Stimulated activated memory B cell treated with anti-CD40 and anti-IgM and Interleukin-4, amounts not matched to agents 10 μg/mL and 1 μg/mL and 100 μg/mL, for 72 hours (primary cell): ENCODE measurements around the gene AP3D1.
"Not testable (repeated sequence)": the region's sequence is repeated elsewhere in the genome, so short reads cannot be mapped to it uniquely, and the experiment has no call there.

ENCODE experiments used
- ATAC-seq: fragments of 150-1000 bp; cut with Tn5 transposase; 2 replicates; pipeline ENCODE4 v1.10.0; 2021
- H3K27ac Mint-ChIP-seq: one replicate; pipeline ENCODE4 v1.8.0; 2022; ENCODE audit warnings: mild to moderate bottlenecking, mixed read lengths
- H3K27me3 Mint-ChIP-seq: one replicate; pipeline ENCODE4 v1.8.0; 2022; ENCODE audit warnings: mixed read lengths
- H3K36me3 Mint-ChIP-seq: one replicate; pipeline ENCODE4 v1.8.0; 2022; ENCODE audit warnings: mixed read lengths
- H3K4me1 Mint-ChIP-seq: one replicate; pipeline ENCODE4 v1.8.0; 2022; ENCODE audit warnings: mixed read lengths
- H3K4me3 Mint-ChIP-seq: one replicate; pipeline ENCODE4 v1.8.0; 2022; ENCODE audit warnings: mild to moderate bottlenecking, moderate library complexity, mixed read lengths
- H3K9me3 Mint-ChIP-seq: one replicate; pipeline ENCODE4 v1.8.0; 2022; ENCODE audit warnings: mixed read lengths

Gene AP3D1

GRCh38 chr19:2151339-2152229 is at the start of gene AP3D1:
Gene AP3D1, minus strand, starts transcription at chr19:2151566. Its CDS starts 232 bp downstream, at chr19:2151334.
- H3K9me3 Mint-ChIP-seq = no peaks in the 10 kb centered on the region
- ATAC-seq = peak; percentile 98
- H3K27me3 Mint-ChIP-seq = no peaks in the 10 kb centered on the region
- peak within 1 kb of the TSS; percentile 81 for H3K4me3 Mint-ChIP-seq
- H3K27ac Mint-ChIP-seq = peak within 1 kb of the TSS; percentile 86
- peaks cover 59% of the 10 kb centered on the region for H3K4me1 Mint-ChIP-seq
- H3K36me3 Mint-ChIP-seq = no peaks in the 10 kb centered on the region

DNA sequence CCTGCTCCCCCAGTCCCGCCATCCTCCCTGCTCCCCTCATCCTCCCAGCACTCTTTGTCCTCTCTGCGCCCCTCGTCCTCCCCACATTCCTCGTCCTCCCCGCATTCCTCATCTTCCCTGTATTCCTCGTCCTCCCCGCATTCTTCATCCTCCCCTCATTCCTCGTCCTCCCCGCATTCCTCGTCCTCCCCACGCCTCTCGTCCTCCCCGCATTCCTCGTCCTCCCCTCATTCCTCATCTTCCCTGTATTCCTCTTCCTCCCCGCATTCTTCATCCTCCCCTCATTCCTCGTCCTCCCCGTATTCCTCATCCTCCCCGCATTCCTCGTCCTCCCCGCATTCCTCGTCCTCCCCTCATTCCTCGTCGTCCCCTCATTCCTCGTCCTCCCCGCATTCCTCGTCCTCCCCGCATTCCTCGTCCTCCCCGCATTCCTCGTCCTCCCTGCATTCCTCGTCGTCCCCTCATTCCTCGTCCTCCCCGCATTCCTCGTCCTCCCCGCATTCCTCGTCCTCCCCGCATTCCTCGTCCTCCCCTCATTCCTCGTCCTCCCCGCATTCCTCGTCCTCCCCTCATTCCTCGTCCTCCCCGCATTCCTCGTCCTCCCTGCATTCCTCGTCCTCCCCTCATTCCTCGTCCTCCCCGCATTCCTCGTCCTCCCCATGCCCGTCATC is 49.4 kb upstream of the AP3D1 start:
- Mint-ChIP-seq H3K36me3 (peaks cover 61% of the 10 kb centered on the region), H3K4me1 (peaks cover 37% of the 10 kb centered on the region)
- ATAC-seq, H3K27me3 Mint-ChIP-seq, H3K27ac Mint-ChIP-seq, H3K4me3 Mint-ChIP-seq, H3K9me3 Mint-ChIP-seq: not testable (repeated sequence)

DNA sequence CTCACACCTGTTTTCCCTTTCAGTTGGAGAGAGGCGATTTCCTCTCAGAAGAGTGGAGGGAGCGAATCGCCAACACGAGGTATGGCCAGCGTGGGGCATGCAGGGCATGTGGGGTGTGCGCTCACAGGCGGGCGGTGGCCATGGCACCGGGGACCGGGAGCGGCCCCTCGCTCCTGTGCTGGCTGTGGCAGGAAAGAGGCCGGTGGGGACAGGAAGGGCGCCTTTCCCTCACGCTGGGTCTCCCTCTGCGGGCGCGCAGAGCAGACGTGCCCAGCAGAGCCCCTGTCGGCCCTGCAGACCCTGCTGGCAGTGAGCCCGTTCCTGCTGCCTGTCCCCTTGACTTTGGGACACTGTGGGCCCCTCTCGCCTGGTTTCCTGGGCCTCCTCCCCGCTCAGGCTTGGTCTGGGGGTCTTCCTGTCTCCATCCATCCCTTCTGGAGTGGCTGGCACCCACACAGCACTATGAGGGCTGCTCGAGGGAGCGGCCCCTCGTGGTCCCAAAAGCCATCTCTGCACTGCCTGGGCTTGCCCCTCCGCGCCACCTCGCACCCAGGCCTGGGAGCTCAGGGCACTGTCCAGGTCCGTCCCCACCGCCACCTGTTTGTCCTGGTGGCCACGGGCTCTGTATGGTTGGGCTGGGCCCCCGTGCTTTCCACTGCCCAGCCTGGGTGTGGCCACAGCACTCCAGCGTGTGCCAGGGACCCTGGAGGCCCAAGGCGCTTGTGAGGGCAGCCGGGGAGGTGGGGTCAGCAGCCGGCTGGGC is 48.7 kb upstream of the AP3D1 start:
- no peak for ATAC-seq
- H3K36me3 Mint-ChIP-seq = peaks cover 61% of the 10 kb centered on the region
- no peak overlapping the region for H3K4me3 Mint-ChIP-seq
- H3K9me3 Mint-ChIP-seq = no peaks in the 10 kb centered on the region
- H3K4me1 Mint-ChIP-seq = peaks cover 37% of the 10 kb centered on the region
- H3K27me3 Mint-ChIP-seq = no peaks in the 10 kb centered on the region
- H3K27ac Mint-ChIP-seq = no peak overlapping the region

- H3K4me3 Mint-ChIP-seq = no peak overlapping the region
- H3K27ac Mint-ChIP-seq = no peak overlapping the region
- peaks cover 60% of the 10 kb centered on the region for H3K36me3 Mint-ChIP-seq
- peaks cover 35% of the 10 kb centered on the region for H3K4me1 Mint-ChIP-seq
- H3K27me3 Mint-ChIP-seq = no peaks in the 10 kb centered on the region
- H3K9me3 Mint-ChIP-seq = no peaks in the 10 kb centered on the region
- no peak for ATAC-seq
Observed at GRCh38 chr19:2199215-2199614, 47.8 kb upstream of the AP3D1 start.

DNA sequence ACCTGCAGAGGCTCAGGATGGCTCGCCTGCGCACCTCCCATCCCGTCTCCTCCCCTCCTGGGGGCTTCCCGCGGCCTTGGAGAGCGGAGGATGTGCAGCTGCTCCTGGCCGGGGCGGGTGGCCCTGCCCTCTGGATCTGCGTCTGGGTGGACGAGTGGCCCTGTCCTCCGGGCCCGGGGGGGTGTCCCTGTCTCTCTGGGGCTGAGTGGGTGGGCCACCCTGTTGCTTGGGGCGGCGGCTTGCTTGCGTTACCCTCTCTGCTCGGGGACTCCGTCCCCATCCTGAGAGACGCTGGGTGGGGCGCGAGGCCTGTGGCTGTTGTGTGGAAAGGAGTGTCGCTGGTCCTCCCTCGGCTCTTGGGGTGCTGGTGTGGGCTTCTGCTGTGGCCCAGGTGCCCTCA is 47.0 kb upstream of the AP3D1 start:
- no peaks in the 10 kb centered on the region for H3K27me3 Mint-ChIP-seq
- ATAC-seq = no peak
- H3K4me3 Mint-ChIP-seq = no peak overlapping the region
- peaks cover 30% of the 10 kb centered on the region for H3K4me1 Mint-ChIP-seq
- H3K36me3 Mint-ChIP-seq = peaks cover 60% of the 10 kb centered on the region
- H3K27ac Mint-ChIP-seq = no peak overlapping the region
- no peaks in the 10 kb centered on the region for H3K9me3 Mint-ChIP-seq

GRCh38 chr19:2197270-2197669 is 45.9 kb upstream of the AP3D1 start:
- peaks cover 30% of the 10 kb centered on the region for H3K4me1 Mint-ChIP-seq
- H3K4me3 Mint-ChIP-seq = no peak overlapping the region
- H3K36me3 Mint-ChIP-seq = peaks cover 66% of the 10 kb centered on the region
- H3K27me3 Mint-ChIP-seq = no peaks in the 10 kb centered on the region
- H3K9me3 Mint-ChIP-seq = no peaks in the 10 kb centered on the region
- ATAC-seq = no peak
- no peak overlapping the region for H3K27ac Mint-ChIP-seq

DNA sequence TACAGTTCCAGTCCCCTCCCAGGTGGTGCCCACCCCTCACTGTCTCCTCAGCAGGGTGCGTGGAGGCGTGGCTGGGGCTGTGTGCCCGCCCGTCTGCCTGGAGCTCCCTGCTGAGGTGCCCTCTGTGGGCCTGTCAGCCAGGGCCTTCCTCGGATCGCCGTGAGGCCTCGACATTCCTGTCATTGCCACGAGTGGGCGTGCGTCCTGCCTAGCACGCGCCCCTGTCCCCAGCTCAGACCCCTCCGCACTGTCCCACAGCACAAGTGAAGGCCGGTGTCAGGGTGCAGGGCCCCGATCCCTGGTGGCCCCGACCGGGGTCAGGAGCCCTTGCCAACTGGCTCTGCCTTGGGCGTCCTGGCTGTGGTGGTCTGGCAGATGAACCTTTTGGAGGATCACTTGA is 44.5 kb upstream of the AP3D1 start:
- no peaks in the 10 kb centered on the region for H3K27me3 Mint-ChIP-seq
- H3K36me3 Mint-ChIP-seq = peaks cover 64% of the 10 kb centered on the region
- H3K27ac Mint-ChIP-seq = no peak overlapping the region
- H3K4me3 Mint-ChIP-seq = no peak overlapping the region
- H3K9me3 Mint-ChIP-seq = no peaks in the 10 kb centered on the region
- peaks cover 22% of the 10 kb centered on the region for H3K4me1 Mint-ChIP-seq
- no peak for ATAC-seq

DNA sequence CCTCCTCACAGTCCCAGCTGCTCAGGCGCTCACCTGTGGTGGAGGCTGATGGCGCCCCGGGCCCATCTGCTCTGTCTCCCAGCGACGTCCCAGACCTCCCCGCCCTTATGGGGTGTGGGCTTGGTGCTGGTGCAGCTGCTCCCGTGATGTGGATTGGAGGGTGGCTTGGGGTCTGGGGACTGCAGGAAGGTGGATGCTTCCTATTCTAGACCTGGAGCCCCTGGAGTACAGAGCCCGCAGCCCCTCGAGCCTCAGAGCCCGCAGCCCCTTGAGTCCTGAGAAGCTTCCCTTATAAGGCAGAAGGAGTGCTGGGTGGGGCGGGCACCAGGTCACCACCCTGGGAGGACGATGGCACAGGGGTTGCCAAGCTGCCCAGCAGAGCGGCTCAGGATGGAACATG is 44.0 kb upstream of the AP3D1 start:
- Mint-ChIP-seq H3K4me3 (no peak overlapping the region), H3K27me3 (no peaks in the 10 kb centered on the region), H3K9me3 (no peaks in the 10 kb centered on the region), H3K27ac (no peak overlapping the region), H3K4me1 (peaks cover 25% of the 10 kb centered on the region), H3K36me3 (peaks cover 61% of the 10 kb centered on the region)
- ATAC-seq = no peak

- H3K27me3 Mint-ChIP-seq = no peaks in the 10 kb centered on the region
- H3K36me3 Mint-ChIP-seq = peaks cover 61% of the 10 kb centered on the region
- no peak overlapping the region for H3K4me3 Mint-ChIP-seq
- H3K9me3 Mint-ChIP-seq = no peaks in the 10 kb centered on the region
- H3K27ac Mint-ChIP-seq = no peak overlapping the region
- H3K4me1 Mint-ChIP-seq = peaks cover 28% of the 10 kb centered on the region
- no peak for ATAC-seq
Observed at GRCh38 chr19:2194513-2195078, 43.2 kb upstream of the AP3D1 start.

DNA sequence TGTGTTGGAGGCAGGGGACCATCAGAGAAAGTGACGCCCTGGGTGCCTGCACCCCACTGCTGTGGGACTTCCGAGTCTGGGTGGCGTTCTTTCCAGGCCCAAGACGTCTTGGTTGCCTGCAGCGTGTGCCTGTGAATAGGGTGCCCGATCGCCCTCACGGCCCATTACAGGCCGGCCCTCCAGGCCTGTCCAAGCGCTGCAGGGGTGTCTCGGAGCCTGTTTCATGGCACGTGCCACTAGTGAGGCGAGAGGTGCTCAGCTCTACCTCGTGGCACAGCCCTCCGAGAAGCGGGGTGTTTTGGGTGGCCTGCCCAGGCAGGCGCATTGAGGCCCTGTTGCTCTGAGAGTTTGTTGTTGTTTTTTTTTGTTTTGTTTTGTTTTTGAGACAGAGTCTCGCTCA is 42.4 kb upstream of the AP3D1 start:
- Mint-ChIP-seq H3K4me1 (peaks cover 26% of the 10 kb centered on the region), H3K4me3 (no peak overlapping the region), H3K9me3 (no peaks in the 10 kb centered on the region), H3K27ac (no peak overlapping the region), H3K27me3 (no peaks in the 10 kb centered on the region), H3K36me3 (peaks cover 58% of the 10 kb centered on the region)
- ATAC-seq = no peak

DNA sequence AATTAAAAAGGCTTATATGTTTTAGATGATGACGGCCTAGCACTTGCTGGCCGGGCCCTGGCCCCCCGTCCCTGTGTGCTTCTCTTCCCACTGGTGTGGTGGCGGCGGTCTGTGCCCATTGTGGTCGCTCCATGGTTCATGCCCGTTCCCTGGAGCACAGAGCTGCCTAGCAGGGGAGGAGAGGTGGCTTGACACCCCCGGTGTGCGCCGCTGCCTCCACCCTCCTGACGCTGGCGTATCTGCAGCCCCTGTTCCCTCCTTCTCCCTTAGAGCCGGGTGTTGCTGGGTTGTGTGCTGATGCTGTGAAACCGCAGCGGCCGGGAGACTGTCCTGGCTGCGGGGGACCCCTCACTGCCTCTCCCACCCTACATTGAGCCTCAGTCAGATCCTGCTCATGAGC is 41.5 kb upstream of the AP3D1 start:
- H3K4me1 Mint-ChIP-seq = peaks cover 31% of the 10 kb centered on the region
- no peak overlapping the region for H3K27ac Mint-ChIP-seq
- H3K27me3 Mint-ChIP-seq = no peaks in the 10 kb centered on the region
- no peaks in the 10 kb centered on the region for H3K9me3 Mint-ChIP-seq
- no peak for ATAC-seq
- no peak overlapping the region for H3K4me3 Mint-ChIP-seq
- H3K36me3 Mint-ChIP-seq = peaks cover 57% of the 10 kb centered on the region

GRCh38 chr19:2191456-2192310 is 40.3 kb upstream of the AP3D1 start:
- H3K4me1 Mint-ChIP-seq = peaks cover 31% of the 10 kb centered on the region
- no peak overlapping the region for H3K27ac Mint-ChIP-seq
- H3K36me3 Mint-ChIP-seq = peaks cover 57% of the 10 kb centered on the region
- H3K4me3 Mint-ChIP-seq = no peak overlapping the region
- no peaks in the 10 kb centered on the region for H3K27me3 Mint-ChIP-seq
- H3K9me3 Mint-ChIP-seq = peaks cover 3% of the 10 kb centered on the region
- no peak for ATAC-seq

DNA sequence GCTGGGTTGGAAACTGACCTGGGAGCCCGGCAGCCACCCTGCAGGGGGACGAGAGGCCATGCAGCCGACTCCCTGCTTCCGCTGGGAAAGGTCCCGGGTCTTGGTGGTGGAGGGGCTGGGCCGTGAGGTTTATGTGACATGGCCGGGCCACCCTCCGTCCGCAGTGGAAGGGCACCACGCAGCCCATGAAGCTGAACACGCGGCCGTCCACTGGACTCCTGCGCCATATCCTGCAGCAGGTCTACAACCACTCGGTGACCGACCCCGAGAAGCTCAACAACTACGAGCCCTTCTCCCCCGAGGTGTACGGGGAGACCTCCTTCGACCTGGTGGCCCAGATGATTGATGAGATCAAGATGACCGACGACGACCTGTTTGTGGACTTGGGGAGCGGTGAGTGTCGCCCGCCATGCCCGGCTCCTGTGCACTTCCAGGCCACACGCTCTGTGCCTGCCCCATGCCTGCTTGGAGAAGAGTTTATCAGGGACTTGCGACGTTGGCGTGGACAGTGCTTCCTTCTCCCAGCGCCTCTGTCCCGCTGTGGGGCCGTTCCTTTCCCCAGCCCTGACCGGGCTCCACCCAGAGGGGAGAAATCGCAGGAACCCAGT is 39.6 kb upstream of the AP3D1 start:
- Mint-ChIP-seq H3K27me3 (no peaks in the 10 kb centered on the region), H3K4me1 (peaks cover 36% of the 10 kb centered on the region), H3K9me3 (peaks cover 3% of the 10 kb centered on the region), H3K4me3 (no peak overlapping the region), H3K36me3 (peaks cover 61% of the 10 kb centered on the region), H3K27ac (no peak overlapping the region)
- ATAC-seq = no peak

DNA sequence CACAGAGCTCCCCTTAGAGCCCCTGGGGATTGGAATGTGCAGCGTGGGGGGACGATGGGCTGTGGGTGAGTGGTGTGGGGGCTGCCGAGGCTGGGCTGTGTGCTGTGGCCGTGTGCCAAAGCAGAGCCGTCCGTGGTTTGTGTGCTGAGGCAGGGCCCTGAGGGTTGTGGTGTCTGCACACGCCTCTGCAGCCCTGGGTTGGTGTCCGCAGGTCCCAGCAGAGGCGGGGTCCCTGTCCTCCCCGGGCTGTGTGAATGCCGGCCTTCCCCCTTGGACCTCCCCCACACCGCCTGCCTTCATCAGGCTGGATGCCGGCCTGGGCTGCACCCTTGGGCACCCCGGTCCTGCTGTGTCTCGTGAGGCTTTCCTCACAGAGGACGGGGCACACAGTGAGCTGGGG is 38.5 kb upstream of the AP3D1 start:
- Mint-ChIP-seq H3K4me1 (peaks cover 46% of the 10 kb centered on the region), H3K27me3 (no peaks in the 10 kb centered on the region), H3K9me3 (peaks cover 3% of the 10 kb centered on the region), H3K36me3 (peaks cover 63% of the 10 kb centered on the region), H3K4me3 (no peak overlapping the region), H3K27ac (no peak overlapping the region)
- no peak for ATAC-seq
